Stimulated activated CD4-positive, alpha-beta T cell treated with anti-CD3 and anti-CD28 coated beads, Interleukin-12 subunit alpha, Interleukin-12 subunit beta, amount 100 ng/mL, for 4 hours (primary cell): ENCODE results near the gene ID4.

Experiments used
- DNase-seq: peaks from one replicate; pipeline ENCODE4 v3.0.0-alpha.2; 2020

The ID4 gene

GRCh38 chr6:19864285-19864684 is 27.1 kb downstream of the ID4 start:
- no peak for DNase-seq

GRCh38 chr6:19865178-19865577 is 28.0 kb downstream of the ID4 start:
- DNase-seq = no peak

GRCh38 chr6:19866173-19866984 is 29.2 kb downstream of the ID4 start:
- no peak for DNase-seq

- no peak for DNase-seq
Observed at GRCh38 chr6:19866985-19867627, 29.9 kb downstream of the ID4 start.

GRCh38 chr6:19869464-19869863 is 32.3 kb downstream of the ID4 start:
- no peak for DNase-seq

GRCh38 chr6:19870322-19870721 is 33.2 kb downstream of the ID4 start:
- no peak for DNase-seq

- no peak for DNase-seq
Observed at GRCh38 chr6:19873031-19873430, 35.9 kb downstream of the ID4 start.

- no peak for DNase-seq
Observed at GRCh38 chr6:19876672-19877071, 39.5 kb downstream of the ID4 start.

GRCh38 chr6:19879663-19880062 is 42.5 kb downstream of the ID4 start:
- DNase-seq = no peak

GRCh38 chr6:19880066-19880465 is 42.9 kb downstream of the ID4 start:
- no peak for DNase-seq

- no peak for DNase-seq
Observed at GRCh38 chr6:19891451-19891850, 54.3 kb downstream of the ID4 start.
